SK-N-MC (cell line): ENCODE results near the gene CNTN2.

Source experiments
- DNase-seq: peaks from one replicate; pipeline ENCODE4 v3.0.0-alpha.2; 2011; ENCODE audit warnings: low read depth, low spot score
- H3K27ac ChIP-seq: fragments of 200-600 bp; sonication (generic); 2 replicates; pipeline ENCODE4 v1.5.1; 2016; ENCODE audit warnings: mixed run types
- H3K36me3 ChIP-seq: fragments of 200-600 bp; sonication (generic); 2 replicates; pipeline ENCODE4 v1.6.1; 2017; ENCODE audit warnings: antibody characterized with exemption, low read length, mixed read lengths; ENCODE audit not compliant: insufficient read depth
- H3K4me3 ChIP-seq: fragments of 200-600 bp; sonication (generic); 2 replicates; pipeline ENCODE4 v1.5.1; 2016
- H3K9ac ChIP-seq: fragments of 200-600 bp; sonication (generic); 2 replicates; pipeline ENCODE4 v1.8.0; 2017; ENCODE audit warnings: mixed run types, mixed read lengths; ENCODE audit not compliant: insufficient read length
- H3K9me3 ChIP-seq: fragments of 200-600 bp; sonication (generic); 2 replicates; pipeline ENCODE4 v1.6.1; 2017; ENCODE audit warnings: low read depth, mild to moderate bottlenecking, antibody characterized with exemption, low read length, moderate library complexity, mixed read lengths
- EZH2 ChIP-seq: fragments of 200-600 bp; sonication (generic); IDR thresholded peaks from one replicate; pipeline ENCODE4 v1.6.1; 2017; ENCODE audit warnings: antibody characterized with exemption
- FOXP2 ChIP-seq: optimal IDR thresholded peaks from 2 replicates; pipeline ENCODE3; 2011; ENCODE audit warnings: mild to moderate bottlenecking, moderate library complexity; ENCODE audit not compliant: insufficient read depth; ENCODE audit errors: extremely low read length, control extremely low read depth
- POLR2AphosphoS5 ChIP-seq: IDR thresholded peaks from 2 replicates; pipeline ENCODE4 v1.6.1; 2012; ENCODE audit warnings: mild to moderate bottlenecking, low read depth, low read length, borderline replicate concordance

CNTN2 gene

GRCh38 chr1:205008896-205009295, 34.1 kb upstream of the CNTN2 start:
- no peak overlapping the region for H3K9ac ChIP-seq
- no peak for DNase-seq
- H3K9me3 ChIP-seq, result no peaks in the 10 kb centered on the region
- H3K27ac ChIP-seq, result no peak overlapping the region
- TF ChIP-seq POLR2AphosphoS5 (no peak), FOXP2 (no peak), EZH2 (no peak)
- no peak overlapping the region for H3K4me3 ChIP-seq
- H3K36me3 ChIP-seq, result no peaks in the 10 kb centered on the region

GRCh38 chr1:205009670-205010069, 33.3 kb upstream of the CNTN2 start:
- Histone ChIP-seq H3K9me3 (no peaks in the 10 kb centered on the region), H3K36me3 (no peaks in the 10 kb centered on the region), H3K27ac (no peak overlapping the region), H3K4me3 (no peak overlapping the region), H3K9ac (no peak overlapping the region)
- TF ChIP-seq EZH2, result no peak
- TF ChIP-seq POLR2AphosphoS5, result no peak
- TF ChIP-seq FOXP2, result no peak
- no peak for DNase-seq

DNA sequence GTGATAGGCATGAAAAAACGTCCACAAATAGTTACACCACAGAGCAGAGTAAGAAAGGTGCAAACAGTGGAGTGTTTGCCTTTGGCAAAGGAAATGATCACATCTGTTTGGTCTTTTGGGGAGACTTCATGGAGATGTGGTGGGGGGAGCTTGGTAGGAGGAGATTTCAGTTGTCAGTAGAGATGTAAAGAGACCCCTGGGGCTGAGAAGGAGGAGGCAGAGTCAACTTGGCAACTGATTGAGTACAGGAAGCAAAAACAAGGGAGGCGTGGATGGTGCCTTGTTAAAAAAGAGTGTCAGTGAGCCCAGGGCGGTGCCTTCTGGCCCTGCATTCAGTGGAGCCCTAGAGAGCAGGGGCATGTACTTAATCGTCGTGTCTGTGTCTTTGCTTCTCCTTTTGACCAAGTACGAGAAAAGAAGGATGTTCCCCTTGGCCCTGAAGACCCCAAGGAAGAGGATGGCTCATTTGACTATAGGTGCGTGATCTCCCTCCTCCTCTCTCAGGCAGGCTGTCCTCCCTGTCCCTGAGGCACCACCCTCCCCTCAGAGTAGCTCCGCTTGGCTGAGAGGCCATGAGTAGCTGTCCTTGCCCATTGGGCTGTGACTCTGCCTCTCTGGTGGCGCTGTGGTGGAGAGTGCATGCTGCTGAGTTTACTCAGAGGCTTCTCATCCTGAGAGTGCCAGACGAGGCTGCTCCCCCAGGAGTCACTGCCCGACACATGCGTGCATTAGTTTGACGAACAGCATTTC, 30.4 kb upstream of the CNTN2 start:
- H3K9me3 ChIP-seq, result no peaks in the 10 kb centered on the region
- no peak for DNase-seq
- H3K4me3 ChIP-seq, result no peak overlapping the region
- no peaks in the 10 kb centered on the region for H3K36me3 ChIP-seq
- H3K27ac ChIP-seq, result no peak overlapping the region
- no peak overlapping the region for H3K9ac ChIP-seq
- no peak for TF ChIP-seq FOXP2

DNA sequence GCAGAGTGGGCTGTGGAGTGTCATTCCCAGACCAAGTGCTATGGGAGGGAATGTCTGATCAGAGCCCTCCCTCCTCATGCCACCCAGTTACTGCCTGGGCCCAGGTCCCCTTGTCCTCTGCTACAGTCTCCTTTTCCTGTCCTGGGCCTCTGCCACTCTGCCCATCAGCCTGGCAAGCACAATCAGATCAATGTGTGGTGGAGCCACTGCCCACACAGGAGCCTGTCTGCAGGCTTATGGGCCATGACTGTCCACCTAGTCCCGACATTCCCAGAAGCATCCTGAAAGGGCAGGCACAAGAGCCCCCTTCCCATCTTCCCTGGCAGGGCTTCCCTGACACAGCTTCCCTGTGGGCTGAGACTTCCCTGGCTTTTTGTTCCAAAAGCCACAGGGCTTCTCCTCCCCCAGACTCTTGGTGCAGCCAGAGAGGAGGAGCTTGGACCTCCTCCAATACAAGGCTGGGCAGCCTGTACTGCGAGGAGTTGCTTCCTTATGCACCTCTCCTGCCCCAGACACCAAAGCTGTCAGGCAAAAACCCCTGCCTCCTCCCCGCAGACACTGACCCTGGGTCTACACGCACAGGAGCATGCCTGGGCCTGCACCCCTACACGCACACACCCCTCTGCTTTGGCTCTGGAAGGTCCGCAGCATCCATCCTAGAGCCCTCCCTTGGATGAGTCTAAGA, 29.2 kb upstream of the CNTN2 start:
- Histone ChIP-seq H3K4me3 (no peak overlapping the region), H3K9ac (no peak overlapping the region), H3K9me3 (no peaks in the 10 kb centered on the region), H3K27ac (no peak overlapping the region), H3K36me3 (no peaks in the 10 kb centered on the region)
- TF ChIP-seq FOXP2 (no peak), POLR2AphosphoS5 (no peak), EZH2 (no peak)
- no peak for DNase-seq

GRCh38 chr1:205014783-205015182, 28.2 kb upstream of the CNTN2 start:
- Histone ChIP-seq H3K27ac (no peak overlapping the region), H3K4me3 (no peak overlapping the region)

DNA sequence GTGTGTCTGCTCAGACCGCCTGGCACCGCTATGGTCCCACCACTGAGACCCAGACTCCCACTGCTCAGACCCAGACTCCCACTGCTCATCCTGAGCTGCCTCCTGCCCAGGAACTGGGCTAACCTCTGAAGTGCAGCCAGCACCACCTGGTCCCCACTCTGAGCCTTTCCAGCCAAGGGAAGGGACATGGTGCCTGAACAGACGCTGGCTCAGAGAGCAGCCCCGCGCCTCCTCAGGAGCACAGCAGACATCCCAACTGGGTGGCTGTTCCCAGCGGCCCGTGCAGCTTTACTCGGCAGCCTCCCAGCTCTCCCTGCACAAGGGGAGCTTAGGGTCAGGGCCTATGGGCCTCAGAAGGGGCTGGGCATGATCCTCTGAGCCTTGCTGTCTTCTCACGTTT, 27.8 kb upstream of the CNTN2 start:
- no peak for DNase-seq
- no peaks in the 10 kb centered on the region for H3K9me3 ChIP-seq

More at GRCh38 chr1:205014783-205015182, 28.2 kb upstream of the CNTN2 start:
- TF ChIP-seq EZH2, result no peak
- TF ChIP-seq FOXP2, result no peak
- no peak for TF ChIP-seq POLR2AphosphoS5
- Histone ChIP-seq H3K9ac (no peak overlapping the region), H3K9me3 (no peaks in the 10 kb centered on the region), H3K36me3 (no peaks in the 10 kb centered on the region)
- no peak for DNase-seq

DNA sequence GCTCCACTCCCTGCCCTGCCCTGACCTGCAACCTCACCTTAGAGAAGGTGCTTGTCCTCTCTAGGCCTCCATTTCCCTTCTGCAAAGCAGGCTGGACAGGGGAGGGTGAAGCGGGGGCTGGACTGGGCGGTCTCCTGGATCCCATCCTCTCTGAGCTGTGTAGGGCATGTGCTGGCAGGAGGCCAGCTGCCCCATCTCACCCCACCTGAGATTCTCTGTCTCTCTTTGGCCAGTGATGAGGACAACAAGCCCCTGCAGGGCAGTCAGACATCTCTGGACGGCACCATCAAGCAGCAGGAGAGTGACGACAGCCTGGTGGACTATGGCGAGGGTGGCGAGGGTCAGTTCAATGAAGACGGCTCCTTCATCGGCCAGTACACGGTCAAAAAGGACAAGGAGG, 26.9 kb upstream of the CNTN2 start:
- DNase-seq, result no peak
- H3K4me3 ChIP-seq, result no peak overlapping the region
- TF ChIP-seq FOXP2 (no peak), EZH2 (no peak), POLR2AphosphoS5 (no peak)
- no peaks in the 10 kb centered on the region for H3K9me3 ChIP-seq
- H3K27ac ChIP-seq, result no peak overlapping the region
- H3K9ac ChIP-seq, result no peak overlapping the region
- no peaks in the 10 kb centered on the region for H3K36me3 ChIP-seq

More for the DNA sequence above, 27.8 kb upstream of the CNTN2 start:
- H3K4me3 ChIP-seq, result no peak overlapping the region
- no peaks in the 10 kb centered on the region for H3K36me3 ChIP-seq
- TF ChIP-seq POLR2AphosphoS5, result no peak
- TF ChIP-seq EZH2, result no peak
- TF ChIP-seq FOXP2, result no peak
- H3K9ac ChIP-seq, result no peak overlapping the region
- H3K27ac ChIP-seq, result no peak overlapping the region

- no peaks in the 10 kb centered on the region for H3K9me3 ChIP-seq
- H3K9ac ChIP-seq, result no peak overlapping the region
- no peaks in the 10 kb centered on the region for H3K36me3 ChIP-seq
- no peak overlapping the region for H3K4me3 ChIP-seq
- DNase-seq, result no peak
- TF ChIP-seq POLR2AphosphoS5 (no peak), FOXP2 (no peak), EZH2 (no peak)
- no peak overlapping the region for H3K27ac ChIP-seq
Measured at GRCh38 chr1:205016584-205016983, 26.4 kb upstream of the CNTN2 start.
